ENCODE data around the gene DLG1.

Gene DLG1

GRCh38 chr3:197306374-197307086, 8.1 kb upstream of the DLG1 start:
- H3K27ac ChIP-seq (ENCODE audit: low read length), result no peak overlapping the region
- TF ChIP-seq, protein P1, sequence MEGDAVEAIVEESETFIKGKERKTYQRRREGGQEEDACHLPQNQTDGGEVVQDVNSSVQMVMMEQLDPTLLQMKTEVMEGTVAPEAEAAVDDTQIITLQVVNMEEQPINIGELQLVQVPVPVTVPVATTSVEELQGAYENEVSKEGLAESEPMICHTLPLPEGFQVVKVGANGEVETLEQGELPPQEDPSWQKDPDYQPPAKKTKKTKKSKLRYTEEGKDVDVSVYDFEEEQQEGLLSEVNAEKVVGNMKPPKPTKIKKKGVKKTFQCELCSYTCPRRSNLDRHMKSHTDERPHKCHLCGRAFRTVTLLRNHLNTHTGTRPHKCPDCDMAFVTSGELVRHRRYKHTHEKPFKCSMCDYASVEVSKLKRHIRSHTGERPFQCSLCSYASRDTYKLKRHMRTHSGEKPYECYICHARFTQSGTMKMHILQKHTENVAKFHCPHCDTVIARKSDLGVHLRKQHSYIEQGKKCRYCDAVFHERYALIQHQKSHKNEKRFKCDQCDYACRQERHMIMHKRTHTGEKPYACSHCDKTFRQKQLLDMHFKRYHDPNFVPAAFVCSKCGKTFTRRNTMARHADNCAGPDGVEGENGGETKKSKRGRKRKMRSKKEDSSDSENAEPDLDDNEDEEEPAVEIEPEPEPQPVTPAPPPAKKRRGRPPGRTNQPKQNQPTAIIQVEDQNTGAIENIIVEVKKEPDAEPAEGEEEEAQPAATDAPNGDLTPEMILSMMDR (IDR thresholded peaks at IDR 0.05; ENCODE audit: low read length), result no peak
- TF ChIP-seq EZH2 (optimal IDR thresholded peaks at IDR 0.05; ENCODE audit: low read depth, low read length), result no peak
- no peak for TF ChIP-seq EZH2phosphoT487 (IDR thresholded peaks at IDR 0.05; ENCODE audit: low read length)
- H3K79me2 ChIP-seq (ENCODE audit: low read length), result no peaks in the 10 kb centered on the region
- no peaks in the 10 kb centered on the region for H3K36me3 ChIP-seq (replicated peaks; ENCODE audit: insufficient read depth, low read length)
- no peak overlapping the region for H3K9ac ChIP-seq (ENCODE audit: low read length)
- DNase-seq, result no peak
- peaks cover 5% of the 10 kb centered on the region; the same call in 1 of the 2 replicates for H3F3A ChIP-seq (ENCODE audit: insufficient read depth, low read length)
- no peaks in the 10 kb centered on the region for H3K9me2 ChIP-seq (replicated peaks; ENCODE audit: insufficient read depth, low read length)
- no peak overlapping the region for H3K4me2 ChIP-seq (ENCODE audit: low read depth, low read length)
- no peak overlapping the region for H2AFZ ChIP-seq (ENCODE audit: low read length)
- no peaks in the 10 kb centered on the region for H3K27me3 ChIP-seq (replicated peaks; ENCODE audit: insufficient read depth, low read length)
- H3K4me3 ChIP-seq (ENCODE audit: low read length), result no peak overlapping the region
- H3K4me1 ChIP-seq (ENCODE audit: low read length), result peaks cover 11% of the 10 kb centered on the region
- no peaks in the 10 kb centered on the region for H4K20me1 ChIP-seq (ENCODE audit: insufficient read depth, low read length)
- H3K9me3 ChIP-seq (replicated peaks; ENCODE audit: insufficient read depth, low read length), result no peaks in the 10 kb centered on the region

DNA sequence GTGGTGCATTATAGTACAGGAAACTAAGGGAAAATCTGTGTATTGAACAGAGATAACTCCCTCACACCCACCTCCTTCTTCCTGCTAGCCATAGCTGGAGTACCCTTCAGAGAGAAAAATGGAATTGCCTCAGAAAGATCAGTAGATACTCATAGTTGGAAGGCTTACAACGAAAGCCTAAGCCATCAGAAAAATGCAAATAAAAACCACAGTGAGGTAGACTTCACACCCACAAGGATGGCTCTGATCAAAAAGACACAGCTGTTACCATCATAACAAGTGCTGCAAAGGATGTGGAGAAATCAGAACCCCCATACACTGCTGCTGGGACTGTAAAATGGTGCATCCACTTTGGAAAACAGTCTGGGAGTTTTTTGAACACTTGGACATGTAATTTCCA, 7.4 kb upstream of the DLG1 start:
- no peak overlapping the region for H3K27ac ChIP-seq (ENCODE audit: low read length)
- peaks cover 5% of the 10 kb centered on the region; the same call in 1 of the 2 replicates for H3F3A ChIP-seq (ENCODE audit: insufficient read depth, low read length)
- H2AFZ ChIP-seq (ENCODE audit: low read length), result no peak overlapping the region
- 0 out of 2 replicates have a peak, but pooled peaks cover under 1% of the 10 kb centered on the region for H3K27me3 ChIP-seq (replicated peaks; ENCODE audit: insufficient read depth, low read length)
- no peaks in the 10 kb centered on the region for H3K79me2 ChIP-seq (ENCODE audit: low read length)
- H3K36me3 ChIP-seq (replicated peaks; ENCODE audit: insufficient read depth, low read length), result no peaks in the 10 kb centered on the region
- TF ChIP-seq, protein P1 (IDR thresholded peaks at IDR 0.05; ENCODE audit: low read length), result no peak
- TF ChIP-seq EZH2 (optimal IDR thresholded peaks at IDR 0.05; ENCODE audit: low read depth, low read length), result no peak
- no peak for TF ChIP-seq EZH2phosphoT487 (IDR thresholded peaks at IDR 0.05; ENCODE audit: low read length)
- no peaks in the 10 kb centered on the region for H3K9me2 ChIP-seq (replicated peaks; ENCODE audit: insufficient read depth, low read length)
- no peak overlapping the region for H3K9ac ChIP-seq (ENCODE audit: low read length)
- H3K9me3 ChIP-seq (replicated peaks; ENCODE audit: insufficient read depth, low read length), result no peaks in the 10 kb centered on the region
- peaks cover 11% of the 10 kb centered on the region for H3K4me1 ChIP-seq (ENCODE audit: low read length)
- H3K4me3 ChIP-seq (ENCODE audit: low read length), result no peak overlapping the region
- H3K4me2 ChIP-seq (ENCODE audit: low read depth, low read length), result no peak overlapping the region
- no peaks in the 10 kb centered on the region for H4K20me1 ChIP-seq (ENCODE audit: insufficient read depth, low read length)
- DNase-seq, result peak; percentile 49

DNA sequence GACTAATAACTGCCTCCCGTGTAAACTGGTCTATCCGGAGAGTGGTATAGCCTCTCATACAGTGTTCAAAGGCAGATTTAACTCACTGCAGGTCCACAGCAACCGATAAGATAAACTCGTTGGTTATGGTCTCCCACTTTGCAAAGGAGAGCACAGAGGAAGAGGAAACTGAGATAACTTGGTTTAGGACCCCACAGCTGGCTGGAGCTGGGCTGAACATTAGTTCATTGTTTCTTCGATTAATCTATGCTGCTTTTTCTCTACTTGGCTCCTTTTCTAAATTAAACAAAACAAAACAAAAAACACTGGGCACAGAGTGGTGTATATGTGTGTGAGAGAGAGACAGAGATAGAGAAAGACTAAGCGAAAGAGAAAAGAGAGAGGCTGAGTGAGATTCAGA, 5.0 kb upstream of the DLG1 start:
- H3K36me3 ChIP-seq (replicated peaks; ENCODE audit: insufficient read depth, low read length), result no peaks in the 10 kb centered on the region
- TF ChIP-seq EZH2 (optimal IDR thresholded peaks at IDR 0.05; ENCODE audit: low read depth, low read length) (no peak), EZH2phosphoT487 (IDR thresholded peaks at IDR 0.05; ENCODE audit: low read length) (no peak)
- TF ChIP-seq, protein P1 (IDR thresholded peaks at IDR 0.05; ENCODE audit: low read length), result no peak

More for the DNA sequence above, 5.0 kb upstream of the DLG1 start:
- Histone ChIP-seq H3K9me2 (replicated peaks; ENCODE audit: insufficient read depth, low read length) (no peaks in the 10 kb centered on the region), H3K79me2 (ENCODE audit: low read length) (no peaks in the 10 kb centered on the region), H2AFZ (ENCODE audit: low read length) (no peak overlapping the region), H3K27me3 (replicated peaks; ENCODE audit: insufficient read depth, low read length) (peaks cover 14% of the 10 kb centered on the region), H3K4me2 (ENCODE audit: low read depth, low read length) (no peak overlapping the region), H4K20me1 (ENCODE audit: insufficient read depth, low read length) (no peaks in the 10 kb centered on the region), H3K4me3 (ENCODE audit: low read length) (no peak overlapping the region), H3K4me1 (ENCODE audit: low read length) (0 out of 2 replicates have a peak, but pooled peaks cover 5% of the 10 kb centered on the region), H3K27ac (ENCODE audit: low read length) (no peak overlapping the region), H3K9ac (ENCODE audit: low read length) (no peak overlapping the region), H3K9me3 (replicated peaks; ENCODE audit: insufficient read depth, low read length) (no peaks in the 10 kb centered on the region), H3F3A (ENCODE audit: insufficient read depth, low read length) (no peaks in the 10 kb centered on the region)
- no peak for DNase-seq

Measured in MM.1S (cell line).